MM.1S (cell line): Measurements from ENCODE around the gene VTI1B.

Source experiments
- DNase-seq: peaks from one replicate; pipeline ENCODE4 v3.0.0-alpha.2; 2015
- H2AFZ ChIP-seq: fragments of 300-600 bp; sonication (generic); 2 replicates; pipeline ENCODE4 v1.6.0; 2016; ENCODE audit warnings: antibody characterized with exemption, low read length
- H3F3A ChIP-seq: fragments of 300-600 bp; sonication (generic); 2 replicates; pipeline ENCODE4 v1.6.1; 2016; ENCODE audit warnings: mild to moderate bottlenecking, antibody characterized with exemption, low read length, moderate library complexity, mixed read lengths; ENCODE audit not compliant: insufficient read depth
- H3K27ac ChIP-seq: fragments of 300-600 bp; sonication (generic); 2 replicates; pipeline ENCODE4 v1.5.1; 2016; ENCODE audit warnings: mild to moderate bottlenecking, low read length
- H3K27me3 ChIP-seq: fragments of 300-600 bp; sonication (generic); replicated peaks from 2 replicates; pipeline ENCODE4 v1.6.0; 2016; ENCODE audit warnings: low read length; ENCODE audit not compliant: insufficient read depth
- H3K36me3 ChIP-seq: fragments of 300-600 bp; sonication (generic); replicated peaks from 2 replicates; pipeline ENCODE4 v1.6.1; 2016; ENCODE audit warnings: mild to moderate bottlenecking, low read length, mixed read lengths; ENCODE audit not compliant: insufficient read depth
- H3K4me1 ChIP-seq: fragments of 300-600 bp; sonication (generic); 2 replicates; pipeline ENCODE4 v1.6.1; 2016; ENCODE audit warnings: low read length, mixed read lengths
- H3K4me2 ChIP-seq: fragments of 300-600 bp; sonication (generic); 2 replicates; pipeline ENCODE4 v1.6.0; 2016; ENCODE audit warnings: low read depth, low read length
- H3K4me3 ChIP-seq: fragments of 300-600 bp; sonication (generic); 2 replicates; pipeline ENCODE4 v1.5.1; 2016; ENCODE audit warnings: low read length, mixed read lengths
- H3K79me2 ChIP-seq: fragments of 300-600 bp; sonication (generic); 2 replicates; pipeline ENCODE4 v1.6.1; 2016; ENCODE audit warnings: mixed run types, low read length, mixed read lengths
- H3K9ac ChIP-seq: fragments of 300-600 bp; sonication (generic); 2 replicates; pipeline ENCODE4 v1.6.1; 2016; ENCODE audit warnings: low read length, mixed read lengths
- H3K9me2 ChIP-seq: fragments of 300-600 bp; sonication (generic); replicated peaks from 2 replicates; pipeline ENCODE4 v1.6.1; 2016; ENCODE audit warnings: mild to moderate bottlenecking, low read length, mixed read lengths; ENCODE audit not compliant: insufficient read depth
- H3K9me3 ChIP-seq: fragments of 300-600 bp; sonication (generic); replicated peaks from 2 replicates; pipeline ENCODE4 v1.6.1; 2016; ENCODE audit warnings: mild to moderate bottlenecking, low read length, mixed read lengths; ENCODE audit not compliant: insufficient read depth
- H4K20me1 ChIP-seq: fragments of 300-600 bp; sonication (generic); 2 replicates; pipeline ENCODE4 v1.6.1; 2016; ENCODE audit warnings: mild to moderate bottlenecking, low read length, moderate library complexity, mixed read lengths; ENCODE audit not compliant: insufficient read depth
- EZH2 ChIP-seq: fragments of 300-600 bp; sonication (generic); optimal IDR thresholded peaks from 2 replicates; pipeline ENCODE3; 2017; ENCODE audit warnings: low read depth, mild to moderate bottlenecking, antibody characterized with exemption, low read length, mixed read lengths
- EZH2phosphoT487 ChIP-seq: fragments of 300-600 bp; sonication (generic); IDR thresholded peaks from 2 replicates; pipeline ENCODE4 v1.6.1; 2018; ENCODE audit warnings: antibody characterized with exemption, low read length
- TF ChIP-seq, protein P1 (sequence below): fragments of 300-600 bp; sonication (generic); IDR thresholded peaks from 2 replicates; pipeline ENCODE4 v1.5.1; 2016; ENCODE audit warnings: antibody characterized with exemption, low read length, mixed read lengths

The VTI1B gene

DNA sequence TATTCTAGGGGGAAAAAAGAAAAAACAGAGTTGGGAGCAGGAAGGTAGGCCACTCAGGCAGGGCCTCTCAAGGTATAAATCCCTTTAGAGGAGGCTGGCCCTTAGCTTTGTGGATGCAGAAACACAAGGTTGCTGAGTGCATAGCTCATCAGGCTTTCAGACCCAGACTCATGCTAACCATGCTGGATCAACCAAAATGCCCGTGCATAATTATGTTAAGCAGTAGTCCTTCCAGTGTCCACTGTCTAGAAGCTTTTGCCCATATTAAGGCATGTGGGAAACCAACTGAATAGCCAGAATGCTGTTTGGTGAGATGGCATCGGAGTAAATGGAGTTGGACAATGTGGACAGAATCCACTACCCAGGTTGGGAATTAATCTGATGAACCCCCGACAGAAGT lies 35.8 kb downstream of the VTI1B start:
- no peaks in the 10 kb centered on the region for H3K9me2 ChIP-seq
- no peak overlapping the region for H3K9ac ChIP-seq
- TF ChIP-seq, protein P1, sequence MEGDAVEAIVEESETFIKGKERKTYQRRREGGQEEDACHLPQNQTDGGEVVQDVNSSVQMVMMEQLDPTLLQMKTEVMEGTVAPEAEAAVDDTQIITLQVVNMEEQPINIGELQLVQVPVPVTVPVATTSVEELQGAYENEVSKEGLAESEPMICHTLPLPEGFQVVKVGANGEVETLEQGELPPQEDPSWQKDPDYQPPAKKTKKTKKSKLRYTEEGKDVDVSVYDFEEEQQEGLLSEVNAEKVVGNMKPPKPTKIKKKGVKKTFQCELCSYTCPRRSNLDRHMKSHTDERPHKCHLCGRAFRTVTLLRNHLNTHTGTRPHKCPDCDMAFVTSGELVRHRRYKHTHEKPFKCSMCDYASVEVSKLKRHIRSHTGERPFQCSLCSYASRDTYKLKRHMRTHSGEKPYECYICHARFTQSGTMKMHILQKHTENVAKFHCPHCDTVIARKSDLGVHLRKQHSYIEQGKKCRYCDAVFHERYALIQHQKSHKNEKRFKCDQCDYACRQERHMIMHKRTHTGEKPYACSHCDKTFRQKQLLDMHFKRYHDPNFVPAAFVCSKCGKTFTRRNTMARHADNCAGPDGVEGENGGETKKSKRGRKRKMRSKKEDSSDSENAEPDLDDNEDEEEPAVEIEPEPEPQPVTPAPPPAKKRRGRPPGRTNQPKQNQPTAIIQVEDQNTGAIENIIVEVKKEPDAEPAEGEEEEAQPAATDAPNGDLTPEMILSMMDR = no peak
- TF ChIP-seq EZH2phosphoT487 (no peak), EZH2 (no peak)
- no peak overlapping the region for H3K4me2 ChIP-seq
- no peaks in the 10 kb centered on the region for H3K4me1 ChIP-seq
- H4K20me1 ChIP-seq = no peaks in the 10 kb centered on the region
- no peaks in the 10 kb centered on the region for H3K9me3 ChIP-seq
- no peak overlapping the region for H2AFZ ChIP-seq
- H3K4me3 ChIP-seq = no peak overlapping the region
- H3K79me2 ChIP-seq = no peaks in the 10 kb centered on the region
- H3K27me3 ChIP-seq = no peaks in the 10 kb centered on the region
- H3K36me3 ChIP-seq = no peaks in the 10 kb centered on the region
- H3F3A ChIP-seq = no peaks in the 10 kb centered on the region
- H3K27ac ChIP-seq = no peak overlapping the region
- DNase-seq = no peak

DNA sequence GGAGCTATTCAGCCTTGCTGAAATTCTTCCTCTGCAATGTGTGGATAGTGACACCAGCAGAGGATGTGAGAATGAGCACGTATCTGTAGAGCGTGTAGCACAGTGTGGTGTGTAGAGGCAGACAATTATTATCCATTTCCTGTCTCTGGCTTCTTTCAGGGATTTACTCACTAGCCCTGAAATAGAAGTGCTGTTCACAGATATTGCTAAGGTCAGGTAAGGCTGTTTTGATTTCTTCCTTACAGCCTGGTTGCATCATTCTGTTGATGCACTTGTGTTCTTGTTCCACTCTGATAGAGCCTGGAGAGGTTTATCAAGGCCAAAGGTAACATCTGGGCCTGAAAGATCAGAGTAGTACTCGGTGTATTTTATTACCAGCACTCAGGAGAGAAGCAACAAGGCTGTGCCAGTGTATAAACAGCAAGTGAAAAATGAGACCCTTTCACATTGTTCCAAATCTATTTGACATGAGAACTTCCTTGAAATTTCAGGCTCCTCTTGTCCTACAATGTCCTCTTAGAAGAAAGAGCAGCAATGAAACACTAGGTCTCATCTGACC lies 38.0 kb downstream of the VTI1B start:
- Histone ChIP-seq H3K4me2 (no peak overlapping the region), H3K27ac (no peak overlapping the region)

GRCh38 chr14:67633451-67634147 lies 40.8 kb downstream of the VTI1B start:
- Histone ChIP-seq H3K27ac (no peak overlapping the region), H2AFZ (no peak overlapping the region), H3K9me2 (no peaks in the 10 kb centered on the region), H3K4me2 (no peak overlapping the region), H3K9ac (no peak overlapping the region), H4K20me1 (no peaks in the 10 kb centered on the region), H3K79me2 (no peaks in the 10 kb centered on the region), H3K27me3 (no peaks in the 10 kb centered on the region), H3K4me1 (no peaks in the 10 kb centered on the region), H3K4me3 (no peak overlapping the region), H3K36me3 (no peaks in the 10 kb centered on the region), H3F3A (no peaks in the 10 kb centered on the region), H3K9me3 (no peaks in the 10 kb centered on the region)
- no peak for DNase-seq
- TF ChIP-seq EZH2phosphoT487 (no peak), EZH2 (no peak)
- TF ChIP-seq, protein P1 = no peak

More for the DNA sequence above, 38.0 kb downstream of the VTI1B start:
- TF ChIP-seq EZH2 (no peak), EZH2phosphoT487 (no peak)
- TF ChIP-seq, protein P1 = no peak
- Histone ChIP-seq H3K4me3 (no peak overlapping the region), H3K9me3 (no peaks in the 10 kb centered on the region), H3K36me3 (no peaks in the 10 kb centered on the region), H3F3A (no peaks in the 10 kb centered on the region), H2AFZ (no peak overlapping the region), H3K4me1 (no peaks in the 10 kb centered on the region), H3K79me2 (no peaks in the 10 kb centered on the region), H3K9ac (no peak overlapping the region), H3K27me3 (no peaks in the 10 kb centered on the region), H4K20me1 (no peaks in the 10 kb centered on the region), H3K9me2 (no peaks in the 10 kb centered on the region)
- DNase-seq = no peak
